ENCODE results near the gene NCOA3. TPM values are rescaled to one million over a fixed set of nuclear protein-coding genes. Genes with fewer than 3 reads are reported as not detected.

The NCOA3 gene
- total and polyA plus RNA-seq, 2 experiments from 2014 or later, result 6.7 to 25.8 TPM

DNA sequence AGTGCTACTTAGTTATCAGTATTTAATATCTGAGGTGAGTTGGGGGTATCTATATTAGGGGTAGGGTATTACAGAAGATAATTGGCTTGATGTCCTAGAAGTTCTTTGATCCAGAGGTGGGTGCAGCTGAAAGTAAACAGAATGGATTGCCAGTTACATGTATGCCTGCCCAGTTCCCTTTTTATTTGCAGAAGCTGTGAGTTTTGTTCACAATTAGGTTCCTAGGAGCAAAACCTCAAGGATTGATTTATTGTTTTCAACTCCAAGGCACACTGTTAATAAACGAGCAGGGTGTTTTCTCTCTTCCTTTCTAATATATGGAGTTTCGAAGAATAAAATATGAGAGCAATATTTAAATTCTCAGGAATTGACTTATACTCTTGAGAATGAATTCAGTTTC is 154.6 kb downstream of the NCOA3 start:
- peaks cover 23% of the 10 kb centered on the region for H3K36me3 Mint-ChIP-seq (ENCODE audit: low read depth)

DNA sequence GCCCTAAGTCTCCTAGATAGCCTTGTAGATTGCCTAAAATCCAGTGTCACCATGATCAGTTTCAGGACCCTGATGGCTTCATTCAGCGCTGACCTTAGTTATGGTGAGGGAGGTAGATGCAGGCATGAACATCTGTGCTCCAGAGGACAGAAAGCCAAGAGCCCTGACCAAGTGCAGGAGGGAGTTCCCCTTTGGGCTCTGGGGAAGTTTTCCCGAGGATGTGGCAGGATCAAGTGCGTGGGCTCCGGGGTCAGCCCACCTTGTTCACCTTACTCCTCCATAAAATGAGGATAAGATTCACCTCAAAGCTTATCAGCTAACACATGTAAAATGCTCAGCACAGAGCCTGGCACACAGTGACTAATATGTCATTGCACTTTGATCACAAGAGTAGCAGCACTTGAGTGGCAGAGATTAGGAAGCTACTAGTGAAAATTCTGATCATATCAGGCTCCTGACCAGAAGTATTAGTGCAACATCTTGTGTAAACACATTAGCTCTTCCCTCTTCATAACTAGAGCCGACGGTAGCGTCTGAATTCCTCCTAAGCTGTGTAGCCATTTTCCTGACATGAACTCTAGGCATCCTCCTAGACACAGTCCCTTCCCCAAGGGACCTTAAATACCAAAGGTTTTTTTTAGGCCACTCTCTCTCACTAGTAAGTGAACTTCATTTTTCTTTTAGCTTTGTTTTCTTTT is 158.4 kb downstream of the NCOA3 start:
- H3K4me3 Mint-ChIP-seq, result no peak overlapping the region
- Histone ChIP-seq H3K36me3 (ENCODE audit: insufficient read depth) (peaks cover 5% of the 10 kb centered on the region; the same call in 1 of the 2 replicates), H3K9me2 (ENCODE audit: insufficient read depth) (no peaks in the 10 kb centered on the region), H3K4me3 (no peak overlapping the region), H3K79me2 (replicated peaks; ENCODE audit: insufficient read depth) (no peaks in the 10 kb centered on the region), H3K4me1 (ENCODE audit: insufficient read depth) (peaks cover 15% of the 10 kb centered on the region), H3K27ac (ENCODE audit: low read depth) (no peak overlapping the region), H3F3A (replicated peaks; ENCODE audit: low read depth) (no peaks in the 10 kb centered on the region), H3K4me2 (no peak overlapping the region), H4K20me1 (replicated peaks; ENCODE audit: insufficient read depth) (no peaks in the 10 kb centered on the region), H3K27me3 (ENCODE audit: insufficient read depth) (no peaks in the 10 kb centered on the region), H2AFZ (no peak overlapping the region)
- H3K27ac Mint-ChIP-seq, result no peak overlapping the region
- H3K36me3 Mint-ChIP-seq (ENCODE audit: low read depth), result peaks cover 2% of the 10 kb centered on the region; the same call in 2 of the 3 replicates
- peaks cover 10% of the 10 kb centered on the region for H3K27me3 Mint-ChIP-seq (ENCODE audit: insufficient read depth, low read depth, poor library complexity)
- DNase-seq (ENCODE audit: low spot score) (no peak), ATAC-seq (no peak)
- H3K9me3 Mint-ChIP-seq, result no peaks in the 10 kb centered on the region
- peaks cover 24% of the 10 kb centered on the region for H3K4me1 Mint-ChIP-seq
- TF ChIP-seq STAT1 (IDR thresholded peaks at IDR 0.05; ENCODE audit: unreplicated experiment) (no peak), POLR2AphosphoS5 (IDR thresholded peaks at IDR 0.05; ENCODE audit: low read depth) (no peak), JUNB (IDR thresholded peaks at IDR 0.05; ENCODE audit: unreplicated experiment) (no peak), CREB1 (CRISPR knock-in tag; IDR thresholded peaks at IDR 0.05; ENCODE audit: low read depth) (no peak), EZH2phosphoT487 (IDR thresholded peaks at IDR 0.05; ENCODE audit: unreplicated experiment) (no peak), EZH2 (IDR thresholded peaks at IDR 0.05; ENCODE audit: low read depth, unreplicated experiment) (no peak)
- TF ChIP-seq, protein P1, sequence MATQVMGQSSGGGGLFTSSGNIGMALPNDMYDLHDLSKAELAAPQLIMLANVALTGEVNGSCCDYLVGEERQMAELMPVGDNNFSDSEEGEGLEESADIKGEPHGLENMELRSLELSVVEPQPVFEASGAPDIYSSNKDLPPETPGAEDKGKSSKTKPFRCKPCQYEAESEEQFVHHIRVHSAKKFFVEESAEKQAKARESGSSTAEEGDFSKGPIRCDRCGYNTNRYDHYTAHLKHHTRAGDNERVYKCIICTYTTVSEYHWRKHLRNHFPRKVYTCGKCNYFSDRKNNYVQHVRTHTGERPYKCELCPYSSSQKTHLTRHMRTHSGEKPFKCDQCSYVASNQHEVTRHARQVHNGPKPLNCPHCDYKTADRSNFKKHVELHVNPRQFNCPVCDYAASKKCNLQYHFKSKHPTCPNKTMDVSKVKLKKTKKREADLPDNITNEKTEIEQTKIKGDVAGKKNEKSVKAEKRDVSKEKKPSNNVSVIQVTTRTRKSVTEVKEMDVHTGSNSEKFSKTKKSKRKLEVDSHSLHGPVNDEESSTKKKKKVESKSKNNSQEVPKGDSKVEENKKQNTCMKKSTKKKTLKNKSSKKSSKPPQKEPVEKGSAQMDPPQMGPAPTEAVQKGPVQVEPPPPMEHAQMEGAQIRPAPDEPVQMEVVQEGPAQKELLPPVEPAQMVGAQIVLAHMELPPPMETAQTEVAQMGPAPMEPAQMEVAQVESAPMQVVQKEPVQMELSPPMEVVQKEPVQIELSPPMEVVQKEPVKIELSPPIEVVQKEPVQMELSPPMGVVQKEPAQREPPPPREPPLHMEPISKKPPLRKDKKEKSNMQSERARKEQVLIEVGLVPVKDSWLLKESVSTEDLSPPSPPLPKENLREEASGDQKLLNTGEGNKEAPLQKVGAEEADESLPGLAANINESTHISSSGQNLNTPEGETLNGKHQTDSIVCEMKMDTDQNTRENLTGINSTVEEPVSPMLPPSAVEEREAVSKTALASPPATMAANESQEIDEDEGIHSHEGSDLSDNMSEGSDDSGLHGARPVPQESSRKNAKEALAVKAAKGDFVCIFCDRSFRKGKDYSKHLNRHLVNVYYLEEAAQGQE (IDR thresholded peaks at IDR 0.05; ENCODE audit: unreplicated experiment), result no peak
- TF ChIP-seq, protein P2, sequence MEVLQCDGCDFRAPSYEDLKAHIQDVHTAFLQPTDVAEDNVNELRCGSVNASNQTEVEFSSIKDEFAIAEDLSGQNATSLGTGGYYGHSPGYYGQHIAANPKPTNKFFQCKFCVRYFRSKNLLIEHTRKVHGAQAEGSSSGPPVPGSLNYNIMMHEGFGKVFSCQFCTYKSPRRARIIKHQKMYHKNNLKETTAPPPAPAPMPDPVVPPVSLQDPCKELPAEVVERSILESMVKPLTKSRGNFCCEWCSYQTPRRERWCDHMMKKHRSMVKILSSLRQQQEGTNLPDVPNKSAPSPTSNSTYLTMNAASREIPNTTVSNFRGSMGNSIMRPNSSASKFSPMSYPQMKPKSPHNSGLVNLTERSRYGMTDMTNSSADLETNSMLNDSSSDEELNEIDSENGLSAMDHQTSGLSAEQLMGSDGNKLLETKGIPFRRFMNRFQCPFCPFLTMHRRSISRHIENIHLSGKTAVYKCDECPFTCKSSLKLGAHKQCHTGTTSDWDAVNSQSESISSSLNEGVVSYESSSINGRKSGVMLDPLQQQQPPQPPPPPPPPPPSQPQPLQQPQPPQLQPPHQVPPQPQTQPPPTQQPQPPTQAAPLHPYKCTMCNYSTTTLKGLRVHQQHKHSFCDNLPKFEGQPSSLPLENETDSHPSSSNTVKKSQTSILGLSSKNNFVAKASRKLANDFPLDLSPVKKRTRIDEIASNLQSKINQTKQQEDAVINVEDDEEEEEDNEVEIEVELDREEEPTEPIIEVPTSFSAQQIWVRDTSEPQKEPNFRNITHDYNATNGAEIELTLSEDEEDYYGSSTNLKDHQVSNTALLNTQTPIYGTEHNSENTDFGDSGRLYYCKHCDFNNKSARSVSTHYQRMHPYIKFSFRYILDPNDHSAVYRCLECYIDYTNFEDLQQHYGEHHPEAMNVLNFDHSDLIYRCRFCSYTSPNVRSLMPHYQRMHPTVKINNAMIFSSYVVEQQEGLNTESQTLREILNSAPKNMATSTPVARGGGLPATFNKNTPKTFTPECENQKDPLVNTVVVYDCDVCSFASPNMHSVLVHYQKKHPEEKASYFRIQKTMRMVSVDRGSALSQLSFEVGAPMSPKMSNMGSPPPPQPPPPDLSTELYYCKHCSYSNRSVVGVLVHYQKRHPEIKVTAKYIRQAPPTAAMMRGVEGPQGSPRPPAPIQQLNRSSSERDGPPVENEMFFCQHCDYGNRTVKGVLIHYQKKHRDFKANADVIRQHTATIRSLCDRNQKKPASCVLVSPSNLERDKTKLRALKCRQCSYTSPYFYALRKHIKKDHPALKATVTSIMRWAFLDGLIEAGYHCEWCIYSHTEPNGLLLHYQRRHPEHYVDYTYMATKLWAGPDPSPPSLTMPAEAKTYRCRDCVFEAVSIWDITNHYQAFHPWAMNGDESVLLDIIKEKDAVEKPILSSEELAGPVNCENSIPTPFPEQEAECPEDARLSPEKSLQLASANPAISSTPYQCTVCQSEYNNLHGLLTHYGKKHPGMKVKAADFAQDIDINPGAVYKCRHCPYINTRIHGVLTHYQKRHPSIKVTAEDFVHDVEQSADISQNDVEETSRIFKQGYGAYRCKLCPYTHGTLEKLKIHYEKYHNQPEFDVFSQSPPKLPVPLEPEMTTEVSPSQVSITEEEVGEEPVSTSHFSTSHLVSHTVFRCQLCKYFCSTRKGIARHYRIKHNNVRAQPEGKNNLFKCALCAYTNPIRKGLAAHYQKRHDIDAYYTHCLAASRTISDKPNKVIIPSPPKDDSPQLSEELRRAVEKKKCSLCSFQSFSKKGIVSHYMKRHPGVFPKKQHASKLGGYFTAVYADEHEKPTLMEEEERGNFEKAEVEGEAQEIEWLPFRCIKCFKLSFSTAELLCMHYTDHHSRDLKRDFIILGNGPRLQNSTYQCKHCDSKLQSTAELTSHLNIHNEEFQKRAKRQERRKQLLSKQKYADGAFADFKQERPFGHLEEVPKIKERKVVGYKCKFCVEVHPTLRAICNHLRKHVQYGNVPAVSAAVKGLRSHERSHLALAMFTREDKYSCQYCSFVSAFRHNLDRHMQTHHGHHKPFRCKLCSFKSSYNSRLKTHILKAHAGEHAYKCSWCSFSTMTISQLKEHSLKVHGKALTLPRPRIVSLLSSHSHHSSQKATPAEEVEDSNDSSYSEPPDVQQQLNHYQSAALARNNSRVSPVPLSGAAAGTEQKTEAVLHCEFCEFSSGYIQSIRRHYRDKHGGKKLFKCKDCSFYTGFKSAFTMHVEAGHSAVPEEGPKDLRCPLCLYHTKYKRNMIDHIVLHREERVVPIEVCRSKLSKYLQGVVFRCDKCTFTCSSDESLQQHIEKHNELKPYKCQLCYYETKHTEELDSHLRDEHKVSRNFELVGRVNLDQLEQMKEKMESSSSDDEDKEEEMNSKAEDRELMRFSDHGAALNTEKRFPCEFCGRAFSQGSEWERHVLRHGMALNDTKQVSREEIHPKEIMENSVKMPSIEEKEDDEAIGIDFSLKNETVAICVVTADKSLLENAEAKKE (CRISPR knock-in tag; IDR thresholded peaks at IDR 0.05), result no peak
- TF ChIP-seq, protein P3, sequence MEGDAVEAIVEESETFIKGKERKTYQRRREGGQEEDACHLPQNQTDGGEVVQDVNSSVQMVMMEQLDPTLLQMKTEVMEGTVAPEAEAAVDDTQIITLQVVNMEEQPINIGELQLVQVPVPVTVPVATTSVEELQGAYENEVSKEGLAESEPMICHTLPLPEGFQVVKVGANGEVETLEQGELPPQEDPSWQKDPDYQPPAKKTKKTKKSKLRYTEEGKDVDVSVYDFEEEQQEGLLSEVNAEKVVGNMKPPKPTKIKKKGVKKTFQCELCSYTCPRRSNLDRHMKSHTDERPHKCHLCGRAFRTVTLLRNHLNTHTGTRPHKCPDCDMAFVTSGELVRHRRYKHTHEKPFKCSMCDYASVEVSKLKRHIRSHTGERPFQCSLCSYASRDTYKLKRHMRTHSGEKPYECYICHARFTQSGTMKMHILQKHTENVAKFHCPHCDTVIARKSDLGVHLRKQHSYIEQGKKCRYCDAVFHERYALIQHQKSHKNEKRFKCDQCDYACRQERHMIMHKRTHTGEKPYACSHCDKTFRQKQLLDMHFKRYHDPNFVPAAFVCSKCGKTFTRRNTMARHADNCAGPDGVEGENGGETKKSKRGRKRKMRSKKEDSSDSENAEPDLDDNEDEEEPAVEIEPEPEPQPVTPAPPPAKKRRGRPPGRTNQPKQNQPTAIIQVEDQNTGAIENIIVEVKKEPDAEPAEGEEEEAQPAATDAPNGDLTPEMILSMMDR (conservative IDR thresholded peaks at IDR 0.05; ENCODE audit: low read depth in 2 of 2), result no peak

More for the DNA sequence above, 154.6 kb downstream of the NCOA3 start:
- peaks cover 16% of the 10 kb centered on the region; the same call in 1 of the 2 replicates for H3K36me3 ChIP-seq (ENCODE audit: insufficient read depth)
- no peak overlapping the region for H3K4me3 ChIP-seq
- peaks cover 6% of the 10 kb centered on the region for H3K27me3 Mint-ChIP-seq (ENCODE audit: insufficient read depth, low read depth, poor library complexity)
- H3F3A ChIP-seq (replicated peaks; ENCODE audit: low read depth), result no peaks in the 10 kb centered on the region
- no peak overlapping the region; the same call in 1 of the 2 replicates for H3K27ac Mint-ChIP-seq
- no peaks in the 10 kb centered on the region for H4K20me1 ChIP-seq (replicated peaks; ENCODE audit: insufficient read depth)
- TF ChIP-seq POLR2AphosphoS5 (IDR thresholded peaks at IDR 0.05; ENCODE audit: low read depth), result no peak
- TF ChIP-seq ZNF331 (CRISPR knock-in tag; IDR thresholded peaks at IDR 0.05; ENCODE audit: low read depth), result no peak
- H3K4me1 Mint-ChIP-seq, result peaks cover 35% of the 10 kb centered on the region
- no peaks in the 10 kb centered on the region for H3K9me2 ChIP-seq (ENCODE audit: insufficient read depth)
- no peaks in the 10 kb centered on the region for H3K9me3 Mint-ChIP-seq
- H2AFZ ChIP-seq, result no peak overlapping the region
- no peak overlapping the region for H3K27ac ChIP-seq (ENCODE audit: low read depth)
- H3K4me3 Mint-ChIP-seq, result no peak overlapping the region
- no peak for ATAC-seq
- H3K27me3 ChIP-seq (ENCODE audit: insufficient read depth), result no peaks in the 10 kb centered on the region
- peaks cover 24% of the 10 kb centered on the region for H3K4me1 ChIP-seq (ENCODE audit: insufficient read depth)
- no peak overlapping the region for H3K4me2 ChIP-seq
- no peaks in the 10 kb centered on the region for H3K79me2 ChIP-seq (replicated peaks; ENCODE audit: insufficient read depth)
- no peak for DNase-seq (ENCODE audit: low spot score)

Measured in GM23338 (cell line).